OCI-LY1 (cell line): ENCODE data around the gene FAM13A.

ENCODE experiments used
- H2AFZ ChIP-seq: fragments of 200-600 bp; sonication (generic), shearing (Covaris generic); 2 replicates; pipeline ENCODE4 v1.6.0; 2014; ENCODE audit warnings: antibody characterized with exemption, mild to moderate bottlenecking, low read length
- H3F3A ChIP-seq: fragments of 200-600 bp; sonication (generic), shearing (Covaris generic); 2 replicates; pipeline ENCODE4 v1.6.0; 2014; ENCODE audit warnings: mild to moderate bottlenecking, antibody characterized with exemption, low read length, moderate library complexity; ENCODE audit not compliant: insufficient read depth
- H3K27ac ChIP-seq: fragments of 200-600 bp; sonication (generic); 2 replicates; pipeline ENCODE4 v1.5.1; 2014; ENCODE audit warnings: low read length, mixed run types, mild to moderate bottlenecking, low read depth; ENCODE audit not compliant: poor library complexity, severe bottlenecking
- H3K27me3 ChIP-seq: fragments of 200-600 bp; sonication (generic); 2 replicates; pipeline ENCODE4 v1.6.0; 2014; ENCODE audit warnings: antibody characterized with exemption, mild to moderate bottlenecking, low read length, moderate library complexity; ENCODE audit not compliant: insufficient read depth
- H3K36me3 ChIP-seq: fragments of 200-600 bp; sonication (generic); 2 replicates; pipeline ENCODE4 v1.6.1; 2014; ENCODE audit warnings: mild to moderate bottlenecking, antibody characterized with exemption, low read length, moderate library complexity, mixed read lengths; ENCODE audit not compliant: insufficient read depth
- H3K4me1 ChIP-seq: fragments of 200-600 bp; sonication (generic); 2 replicates; pipeline ENCODE4 v1.5.1; 2014; ENCODE audit warnings: mild to moderate bottlenecking, low read length, moderate library complexity; ENCODE audit not compliant: insufficient read depth, severe bottlenecking
- H3K4me2 ChIP-seq: fragments of 200-600 bp; sonication (generic), shearing (Covaris generic); 2 replicates; pipeline ENCODE4 v1.6.1; 2014; ENCODE audit warnings: low read length
- H3K4me3 ChIP-seq: fragments of 200-600 bp; sonication (generic); 2 replicates; pipeline ENCODE4 v1.5.1; 2014; ENCODE audit warnings: low read length, low read depth, mild to moderate bottlenecking, mixed read lengths; ENCODE audit not compliant: poor library complexity, severe bottlenecking
- H3K79me2 ChIP-seq: fragments of 200-600 bp; shearing (Covaris generic); 2 replicates; pipeline ENCODE4 v1.6.1; 2016; ENCODE audit warnings: mixed run types, low read length, mixed read lengths; ENCODE audit not compliant: insufficient read depth
- H3K9ac ChIP-seq: fragments of 200-600 bp; sonication (generic), shearing (Covaris generic); 2 replicates; pipeline ENCODE4 v1.6.1; 2014; ENCODE audit warnings: mild to moderate bottlenecking, low read length, mixed read lengths
- H3K9me2 ChIP-seq: fragments of 200-600 bp; sonication (generic), shearing (Covaris generic); 2 replicates; pipeline ENCODE4 v1.6.1; 2014; ENCODE audit warnings: low read depth, mild to moderate bottlenecking, low read length, mixed read lengths
- H3K9me3 ChIP-seq: fragments of 200-600 bp; shearing (Covaris generic); 2 replicates; pipeline ENCODE4 v1.6.1; 2014; ENCODE audit warnings: low read length, mixed read lengths
- H4K20me1 ChIP-seq: fragments of 200-600 bp; sonication (generic), shearing (Covaris generic); 2 replicates; pipeline ENCODE4 v1.6.0; 2016; ENCODE audit warnings: mild to moderate bottlenecking, low read length; ENCODE audit not compliant: insufficient read depth
- CTCF ChIP-seq: fragments of 200-600 bp; sonication (generic), shearing (Covaris generic); IDR thresholded peaks from 2 replicates; pipeline ENCODE4 v1.5.1; 2017; ENCODE audit warnings: mild to moderate bottlenecking, antibody characterized with exemption, low read length, moderate library complexity, mixed read lengths
- EZH2 ChIP-seq: fragments of 200-600 bp; sonication (generic), shearing (Covaris generic); IDR thresholded peaks from 2 replicates; pipeline ENCODE4 v1.8.0; 2017; ENCODE audit warnings: borderline replicate concordance, mixed run types, mild to moderate bottlenecking, antibody characterized with exemption, low read length, moderate library complexity, mixed read lengths

The FAM13A gene

GRCh38 chr4:88705223-88705622 lies 351.8 kb downstream of the FAM13A start:
- no peaks in the 10 kb centered on the region for H3K79me2 ChIP-seq
- H4K20me1 ChIP-seq = no peaks in the 10 kb centered on the region
- H3K4me3 ChIP-seq = no peak overlapping the region
- H3K4me2 ChIP-seq = no peak overlapping the region
- H3F3A ChIP-seq = no peaks in the 10 kb centered on the region
- no peaks in the 10 kb centered on the region for H3K9me2 ChIP-seq
- no peaks in the 10 kb centered on the region for H3K9me3 ChIP-seq
- no peaks in the 10 kb centered on the region for H3K27me3 ChIP-seq
- no peak for TF ChIP-seq CTCF
- TF ChIP-seq EZH2 = no peak
- H3K27ac ChIP-seq = no peak overlapping the region
- no peaks in the 10 kb centered on the region for H3K4me1 ChIP-seq
- H2AFZ ChIP-seq = no peak overlapping the region
- peaks cover 4% of the 10 kb centered on the region; the same call in 1 of the 2 replicates for H3K36me3 ChIP-seq
- H3K9ac ChIP-seq = no peak overlapping the region

- Histone ChIP-seq H3K36me3 (peaks cover 4% of the 10 kb centered on the region; the same call in 1 of the 2 replicates), H3K79me2 (no peaks in the 10 kb centered on the region), H3K4me1 (peaks cover 6% of the 10 kb centered on the region), H2AFZ (no peak overlapping the region), H3K9me2 (no peaks in the 10 kb centered on the region), H3K27ac (no peak overlapping the region), H3F3A (no peaks in the 10 kb centered on the region), H3K4me3 (no peak overlapping the region), H3K27me3 (no peaks in the 10 kb centered on the region), H3K4me2 (no peak overlapping the region), H4K20me1 (no peaks in the 10 kb centered on the region), H3K9me3 (no peaks in the 10 kb centered on the region), H3K9ac (no peak overlapping the region)
- TF ChIP-seq CTCF (no peak), EZH2 (no peak)
These were observed 354.2 kb downstream of the FAM13A start for GRCh38 chr4:88702782-88703181.

- no peak overlapping the region for H2AFZ ChIP-seq
- H3K27ac ChIP-seq = no peak overlapping the region
- H3K9me3 ChIP-seq = no peaks in the 10 kb centered on the region
- H4K20me1 ChIP-seq = no peaks in the 10 kb centered on the region
- H3K27me3 ChIP-seq = no peaks in the 10 kb centered on the region
- no peak overlapping the region for H3K4me2 ChIP-seq
- H3K9ac ChIP-seq = no peak overlapping the region
- H3F3A ChIP-seq = no peaks in the 10 kb centered on the region
- H3K4me3 ChIP-seq = no peak overlapping the region
- H3K79me2 ChIP-seq = no peaks in the 10 kb centered on the region
- H3K36me3 ChIP-seq = no peaks in the 10 kb centered on the region
- H3K4me1 ChIP-seq = peaks cover 16% of the 10 kb centered on the region
- no peaks in the 10 kb centered on the region for H3K9me2 ChIP-seq
- TF ChIP-seq CTCF = no peak
- no peak for TF ChIP-seq EZH2
These were observed 358.5 kb downstream of the FAM13A start for GRCh38 chr4:88698519-88698918.
